Dendritic cell treated with granulocyte-macrophage colony-stimulating factor and Interleukin-4, amounts not matched to agents 40 ng/mL and 50 ng/mL, for 4 days (primary cell): ENCODE data around the gene ARNT2.

ENCODE experiments used
- H3K27ac Mint-ChIP-seq: one replicate; pipeline ENCODE4 v1.8.0; 2022; ENCODE audit warnings: mild to moderate bottlenecking, mixed read lengths
- H3K27me3 Mint-ChIP-seq: one replicate; pipeline ENCODE4 v1.8.0; 2022; ENCODE audit warnings: mild to moderate bottlenecking, mixed read lengths
- H3K36me3 Mint-ChIP-seq: one replicate; pipeline ENCODE4 v1.8.0; 2022; ENCODE audit warnings: low read depth, mixed read lengths
- H3K4me1 Mint-ChIP-seq: one replicate; pipeline ENCODE4 v1.8.0; 2022; ENCODE audit warnings: low read depth, mixed read lengths
- H3K4me3 Mint-ChIP-seq: one replicate; pipeline ENCODE4 v1.8.0; 2022; ENCODE audit warnings: mild to moderate bottlenecking, moderate library complexity, mixed read lengths
- H3K9me3 Mint-ChIP-seq: one replicate; pipeline ENCODE4 v1.8.0; 2022; ENCODE audit warnings: mixed read lengths
- intact Hi-C: fragments of 100-400 bp; cut with micrococcal nuclease; formaldehyde crosslinking; loops from one replicate; pipeline ENCODE4 v1.15.0; 2022

ARNT2 gene

GRCh38 chr15:80473286-80474223 lies 69.4 kb downstream of the ARNT2 start:
- no peak overlapping the region for H3K4me3 Mint-ChIP-seq
- no peaks in the 10 kb centered on the region for H3K36me3 Mint-ChIP-seq
- intact Hi-C loops, result no loop called here

GRCh38 chr15:80474224-80475215 lies 70.3 kb downstream of the ARNT2 start:
- intact Hi-C loops, result no loop called here
- Mint-ChIP-seq H3K27ac (peak overlapping the region; percentile 48), H3K9me3 (peaks cover 19% of the 10 kb centered on the region), H3K4me3 (no peak overlapping the region), H3K36me3 (no peaks in the 10 kb centered on the region), H3K4me1 (peaks cover 46% of the 10 kb centered on the region), H3K27me3 (peaks cover 82% of the 10 kb centered on the region)

More at GRCh38 chr15:80473286-80474223, 69.4 kb downstream of the ARNT2 start:
- Mint-ChIP-seq H3K9me3 (peaks cover 19% of the 10 kb centered on the region), H3K27ac (peak overlapping the region; percentile 48), H3K27me3 (peaks cover 77% of the 10 kb centered on the region), H3K4me1 (peaks cover 46% of the 10 kb centered on the region)

GRCh38 chr15:80475572-80475971 lies 71.4 kb downstream of the ARNT2 start:
- H3K27me3 Mint-ChIP-seq, result peaks cover 82% of the 10 kb centered on the region
- no peak overlapping the region for H3K4me3 Mint-ChIP-seq
- H3K9me3 Mint-ChIP-seq, result peaks cover 19% of the 10 kb centered on the region
- no peaks in the 10 kb centered on the region for H3K36me3 Mint-ChIP-seq
- H3K27ac Mint-ChIP-seq, result no peak overlapping the region
- peaks cover 46% of the 10 kb centered on the region for H3K4me1 Mint-ChIP-seq
- intact Hi-C loops, result no loop called here

GRCh38 chr15:80476036-80476435 lies 71.9 kb downstream of the ARNT2 start:
- Mint-ChIP-seq H3K4me3 (no peak overlapping the region), H3K27ac (no peak overlapping the region), H3K27me3 (peaks cover 82% of the 10 kb centered on the region), H3K4me1 (peaks cover 41% of the 10 kb centered on the region), H3K9me3 (peaks cover 19% of the 10 kb centered on the region), H3K36me3 (no peaks in the 10 kb centered on the region)
- intact Hi-C loops, result no loop called here

- Mint-ChIP-seq H3K4me1 (peaks cover 21% of the 10 kb centered on the region), H3K36me3 (no peaks in the 10 kb centered on the region), H3K27ac (no peak overlapping the region), H3K27me3 (peaks cover 79% of the 10 kb centered on the region), H3K9me3 (peaks cover 19% of the 10 kb centered on the region), H3K4me3 (no peak overlapping the region)
- intact Hi-C loops, result no loop called here
These were observed 73.9 kb downstream of the ARNT2 start for GRCh38 chr15:80478075-80478474.

- H3K36me3 Mint-ChIP-seq, result no peaks in the 10 kb centered on the region
- no peak overlapping the region for H3K4me3 Mint-ChIP-seq
- intact Hi-C loops, result no loop called here
- peaks cover 10% of the 10 kb centered on the region for H3K4me1 Mint-ChIP-seq
- H3K9me3 Mint-ChIP-seq, result peaks cover 19% of the 10 kb centered on the region
- peaks cover 80% of the 10 kb centered on the region for H3K27me3 Mint-ChIP-seq
- no peak overlapping the region for H3K27ac Mint-ChIP-seq
These were observed 75.0 kb downstream of the ARNT2 start for GRCh38 chr15:80479191-80479590.

GRCh38 chr15:80480171-80480811 lies 76.1 kb downstream of the ARNT2 start:
- Mint-ChIP-seq H3K4me1 (no peaks in the 10 kb centered on the region), H3K4me3 (no peak overlapping the region), H3K27ac (no peak overlapping the region), H3K36me3 (no peaks in the 10 kb centered on the region), H3K27me3 (peaks cover 78% of the 10 kb centered on the region), H3K9me3 (peaks cover 19% of the 10 kb centered on the region)
- intact Hi-C loops, result no loop called here

- H3K36me3 Mint-ChIP-seq, result no peaks in the 10 kb centered on the region
- no peak overlapping the region for H3K27ac Mint-ChIP-seq
These were observed 76.7 kb downstream of the ARNT2 start for GRCh38 chr15:80480909-80481308.

GRCh38 chr15:80482696-80483095 lies 78.5 kb downstream of the ARNT2 start:
- no peaks in the 10 kb centered on the region for H3K4me1 Mint-ChIP-seq
- intact Hi-C loops, result no loop called here

More at GRCh38 chr15:80480909-80481308, 76.7 kb downstream of the ARNT2 start:
- intact Hi-C loops, result no loop called here
- Mint-ChIP-seq H3K9me3 (peaks cover 16% of the 10 kb centered on the region), H3K4me1 (no peaks in the 10 kb centered on the region), H3K27me3 (peaks cover 83% of the 10 kb centered on the region), H3K4me3 (no peak overlapping the region)

GRCh38 chr15:80483725-80484161 lies 79.6 kb downstream of the ARNT2 start:
- Mint-ChIP-seq H3K27me3 (peaks cover 82% of the 10 kb centered on the region), H3K27ac (no peak overlapping the region), H3K4me3 (no peak overlapping the region), H3K4me1 (no peaks in the 10 kb centered on the region), H3K9me3 (no peaks in the 10 kb centered on the region), H3K36me3 (no peaks in the 10 kb centered on the region)
- intact Hi-C loops, result no loop called here

More at GRCh38 chr15:80482696-80483095, 78.5 kb downstream of the ARNT2 start:
- H3K9me3 Mint-ChIP-seq, result peaks cover under 1% of the 10 kb centered on the region
- no peak overlapping the region for H3K27ac Mint-ChIP-seq
- peaks cover 89% of the 10 kb centered on the region for H3K27me3 Mint-ChIP-seq
- H3K4me3 Mint-ChIP-seq, result no peak overlapping the region
- H3K36me3 Mint-ChIP-seq, result no peaks in the 10 kb centered on the region

GRCh38 chr15:80484333-80484864 lies 80.2 kb downstream of the ARNT2 start:
- Mint-ChIP-seq H3K9me3 (no peaks in the 10 kb centered on the region), H3K27ac (no peak overlapping the region), H3K27me3 (peaks cover 79% of the 10 kb centered on the region), H3K4me3 (no peak overlapping the region), H3K36me3 (no peaks in the 10 kb centered on the region), H3K4me1 (peaks cover 5% of the 10 kb centered on the region)
- intact Hi-C loops, result no loop called here

GRCh38 chr15:80485370-80486164 lies 81.4 kb downstream of the ARNT2 start:
- H3K27ac Mint-ChIP-seq, result no peak overlapping the region
- H3K36me3 Mint-ChIP-seq, result no peaks in the 10 kb centered on the region
- H3K27me3 Mint-ChIP-seq, result peaks cover 79% of the 10 kb centered on the region
- intact Hi-C loops, result no loop called here
- H3K9me3 Mint-ChIP-seq, result peaks cover 2% of the 10 kb centered on the region
- H3K4me1 Mint-ChIP-seq, result peaks cover 15% of the 10 kb centered on the region
- H3K4me3 Mint-ChIP-seq, result no peak overlapping the region
